HL-60 (cell line): ENCODE results near the gene ZNRF2.

Source experiments
- CTCF ChIP-seq: IDR thresholded peaks from one replicate; pipeline ENCODE4 v1.5.1; 2011; ENCODE audit warnings: low read length, control low read depth, inconsistent platforms; ENCODE audit not compliant: insufficient read depth
- POLR2AphosphoS5 ChIP-seq: IDR thresholded peaks from 2 replicates; pipeline ENCODE4 v1.6.1; 2012; ENCODE audit warnings: low read depth

DNA sequence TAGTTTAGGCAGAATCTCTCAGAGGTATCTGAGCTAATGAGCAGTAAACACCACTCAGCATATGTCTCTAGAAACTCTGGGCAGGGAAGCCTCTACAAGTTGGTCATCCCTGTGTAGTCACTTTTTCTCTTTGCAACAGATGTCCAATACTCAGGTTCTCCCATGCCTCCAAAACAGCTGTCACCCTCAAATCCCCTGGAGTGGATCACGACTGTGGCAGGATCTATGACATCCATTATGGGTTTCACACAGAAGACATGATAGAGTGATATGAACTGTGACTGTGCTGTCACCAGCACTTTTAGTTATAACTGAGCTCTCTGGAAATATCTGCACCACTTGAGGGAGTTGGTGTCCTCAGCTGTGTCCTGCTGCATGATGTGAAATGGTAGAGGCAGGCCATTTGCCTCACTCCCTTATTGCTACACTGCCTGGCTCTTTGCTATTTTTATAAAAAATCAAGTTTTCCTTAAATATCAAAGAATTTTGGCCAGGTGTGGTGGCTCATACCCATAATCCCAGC, 24.1 kb upstream of the ZNRF2 start:
- TF ChIP-seq CTCF (no peak), POLR2AphosphoS5 (no peak)
